GM10248 (cell line): Measurements from ENCODE around the gene SPATS2L.

Source experiments
- CTCF ChIA-PET: fragments of 300-600 bp; sonication (Branson Sonifier 250); formaldehyde crosslinking; extraction: SDS; loops from one replicate; lab custom pipeline; 2021; ENCODE audit warnings: antibody characterized with exemption; lab: Yijun Ruan, JAX
- POLR2A ChIA-PET: fragments of 350-650 bp; sonication (Branson Sonifier 250); formaldehyde crosslinking; extraction: SDS; loops from one replicate; lab custom pipeline; 2020; ENCODE audit warnings: antibody characterized with exemption; lab: Yijun Ruan, JAX
- DNase-seq: peaks from one replicate; pipeline ENCODE4 v3.0.0; 2012; ENCODE audit errors: extremely low spot score
- TF ChIP-seq, protein P1 (sequence below): IDR thresholded peaks from 2 replicates; pipeline ENCODE4 v1.5.1; 2012; ENCODE audit warnings: mild to moderate bottlenecking, low read depth; ENCODE audit errors: extremely low read depth, missing control alignments, control extremely low read depth

The SPATS2L gene

GRCh38 chr2:200408428-200409316, 102.2 kb downstream of the SPATS2L start:
- POLR2A ChIA-PET: no interaction called here

DNA sequence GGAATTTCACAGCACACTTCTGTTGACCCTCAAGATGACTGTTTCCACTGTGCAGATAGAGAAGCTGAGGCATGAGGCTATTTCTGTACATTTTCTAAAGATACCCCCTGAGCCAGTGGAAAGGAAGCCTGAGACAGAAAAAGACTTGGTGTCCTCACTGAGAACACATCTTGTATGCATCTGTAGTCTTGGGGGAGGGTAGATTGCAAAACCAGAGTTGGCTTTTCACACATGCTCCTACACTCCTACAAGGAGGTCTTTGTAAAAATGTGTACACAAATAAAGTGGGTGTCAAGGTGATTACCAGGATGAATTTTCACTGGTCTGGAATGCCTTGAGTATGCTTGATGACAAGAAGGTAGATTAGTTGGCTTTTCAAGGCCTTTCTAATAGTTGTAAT, 105.3 kb downstream of the SPATS2L start:
- DNase-seq: no peak
- TF ChIP-seq, protein P1, sequence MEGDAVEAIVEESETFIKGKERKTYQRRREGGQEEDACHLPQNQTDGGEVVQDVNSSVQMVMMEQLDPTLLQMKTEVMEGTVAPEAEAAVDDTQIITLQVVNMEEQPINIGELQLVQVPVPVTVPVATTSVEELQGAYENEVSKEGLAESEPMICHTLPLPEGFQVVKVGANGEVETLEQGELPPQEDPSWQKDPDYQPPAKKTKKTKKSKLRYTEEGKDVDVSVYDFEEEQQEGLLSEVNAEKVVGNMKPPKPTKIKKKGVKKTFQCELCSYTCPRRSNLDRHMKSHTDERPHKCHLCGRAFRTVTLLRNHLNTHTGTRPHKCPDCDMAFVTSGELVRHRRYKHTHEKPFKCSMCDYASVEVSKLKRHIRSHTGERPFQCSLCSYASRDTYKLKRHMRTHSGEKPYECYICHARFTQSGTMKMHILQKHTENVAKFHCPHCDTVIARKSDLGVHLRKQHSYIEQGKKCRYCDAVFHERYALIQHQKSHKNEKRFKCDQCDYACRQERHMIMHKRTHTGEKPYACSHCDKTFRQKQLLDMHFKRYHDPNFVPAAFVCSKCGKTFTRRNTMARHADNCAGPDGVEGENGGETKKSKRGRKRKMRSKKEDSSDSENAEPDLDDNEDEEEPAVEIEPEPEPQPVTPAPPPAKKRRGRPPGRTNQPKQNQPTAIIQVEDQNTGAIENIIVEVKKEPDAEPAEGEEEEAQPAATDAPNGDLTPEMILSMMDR: no peak
- ChIA-PET CTCF (no interaction called here), POLR2A (no interaction called here)

More at GRCh38 chr2:200408428-200409316, 102.2 kb downstream of the SPATS2L start:
- DNase-seq: peak; percentile 15
- CTCF ChIA-PET: interaction anchor here (0.9 to 3.3 kb wide), 3 partner anchors 10 to 36 kb away, joined by 3 to 12 read pairs (median 3); no protein-coding TSS in a partner anchor
- TF ChIP-seq, protein P1: no peak

DNA sequence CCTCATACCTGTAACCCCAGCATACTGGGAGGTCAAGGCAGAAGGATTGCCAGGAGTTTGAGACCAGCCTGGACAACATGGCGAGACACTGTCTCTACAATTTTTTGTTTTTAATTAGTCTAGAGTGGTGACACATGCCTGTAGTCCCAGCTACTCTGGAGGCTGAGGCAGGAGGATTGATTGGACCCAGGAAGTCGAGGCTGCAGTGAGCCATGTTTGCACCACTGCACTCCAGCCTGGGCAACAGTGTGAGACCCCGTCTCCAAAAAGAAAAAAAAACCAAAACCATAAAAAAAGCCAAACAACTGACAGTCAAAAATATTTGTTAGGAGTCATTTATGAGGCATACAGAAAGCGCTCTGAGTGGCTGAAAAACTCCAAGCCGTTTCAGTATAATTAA, 107.9 kb downstream of the SPATS2L start:
- POLR2A ChIA-PET: no interaction called here
- TF ChIP-seq, protein P1: no peak
- CTCF ChIA-PET: interaction anchor here (0.9 to 2.0 kb wide), 5 partner anchors 8 to 40 kb away, joined by 3 to 7 read pairs (median 4); no protein-coding TSS in a partner anchor
- no peak for DNase-seq

GRCh38 chr2:200415455-200415854, 109.0 kb downstream of the SPATS2L start:
- POLR2A ChIA-PET: no interaction called here
- TF ChIP-seq, protein P1: no peak
- CTCF ChIA-PET: interaction anchor here (1.2 to 2.0 kb wide), 4 partner anchors 8 to 12 kb away, joined by 4 to 7 read pairs (median 4); no protein-coding TSS in a partner anchor
- no peak for DNase-seq

DNA sequence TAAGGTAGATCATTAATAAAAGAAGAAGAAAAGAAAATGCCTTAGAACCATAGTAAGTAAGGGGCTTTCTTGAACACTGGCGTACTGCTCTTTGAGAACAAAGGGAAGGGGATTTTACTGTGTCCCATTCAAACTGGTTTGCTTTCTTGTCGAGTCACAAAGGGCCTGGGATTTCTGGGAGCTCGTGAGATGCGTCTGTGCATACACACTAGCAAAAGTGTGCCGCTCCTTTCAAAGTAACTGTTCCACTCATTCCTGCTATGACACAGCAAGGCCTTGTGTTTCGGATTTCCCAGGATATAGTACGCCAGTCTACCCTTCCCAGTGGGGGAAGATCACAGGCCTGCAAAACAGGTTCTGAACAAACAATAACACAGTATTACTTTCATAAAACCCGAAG, 110.4 kb downstream of the SPATS2L start:
- TF ChIP-seq, protein P1: no peak
- no peak for DNase-seq
- POLR2A ChIA-PET: no interaction called here
- CTCF ChIA-PET: interaction anchor here (1.5 kb wide), 1 partner anchor 11 kb away, joined by 4 read pairs; no protein-coding TSS in a partner anchor

DNA sequence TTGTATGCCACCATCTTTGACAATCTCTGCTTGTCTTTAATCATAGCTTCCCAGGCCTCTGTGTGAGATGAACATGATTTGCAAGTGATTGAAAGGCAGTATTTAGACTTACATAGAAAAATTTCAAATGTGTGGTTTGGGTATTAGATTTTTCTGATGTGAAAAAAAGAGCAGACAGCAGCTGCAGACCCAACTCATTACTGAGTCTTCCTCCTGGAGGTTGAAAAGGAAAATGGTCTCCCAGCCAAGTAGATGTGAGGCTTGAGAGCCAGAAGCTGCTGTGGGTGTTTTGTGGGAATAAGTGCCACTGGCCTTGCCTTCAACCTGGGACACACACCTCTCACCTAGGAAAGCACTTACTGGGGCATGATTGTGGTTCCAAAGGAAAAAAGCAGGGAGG, 110.9 kb downstream of the SPATS2L start:
- DNase-seq: no peak
- ChIA-PET POLR2A (no interaction called here), CTCF (interaction anchor here (1.4 to 2.6 kb wide), 2 partner anchors 10 to 12 kb away, joined by 4 to 12 read pairs; no protein-coding TSS in a partner anchor)
- TF ChIP-seq, protein P1: no peak
